ENCODE data around the gene NRP1. TPM values are rescaled to one million over a fixed set of nuclear protein-coding genes. Genes with fewer than 3 reads are reported as not detected.

Gene NRP1
- total and polyA plus RNA-seq, 2 of the 8 experiments (the other 6 are each of a cell fraction or from before 2014, with no cell fraction given): 1.2 to 2.1 TPM

- no peak overlapping the region for H3K18ac ChIP-seq (ENCODE audit: extremely low read depth, low read length)
- no peak for DNase-seq (ENCODE audit: low read depth in 1 of 2, low spot score in 2 of 2)
- no peaks in the 10 kb centered on the region for H3K23me2 ChIP-seq (ENCODE audit: low read depth, low read length)
- H3K27ac ChIP-seq (ENCODE audit: low read depth, low read length): no peak overlapping the region
- no peak overlapping the region for H3K23ac ChIP-seq (ENCODE audit: insufficient read length)
- H3K36me3 ChIP-seq (ENCODE audit: control insufficient read depth in 2 of 4, insufficient read depth in 4 of 4, low read length in 3 of 4): no peaks in the 10 kb centered on the region
- H3K56ac ChIP-seq (replicated peaks; ENCODE audit: insufficient read length, low read depth, low read length): no peak overlapping the region
- H4K5ac ChIP-seq (ENCODE audit: insufficient read length, low read depth, low read length): no peak overlapping the region
- H2AK5ac ChIP-seq (ENCODE audit: low read depth, low read length): no peak overlapping the region
- no peaks in the 10 kb centered on the region for H3K27me3 ChIP-seq (replicated peaks in 1 of 4; ENCODE audit: control insufficient read depth in 3 of 4, extremely low read depth in 1 of 4, insufficient read depth in 3 of 4, low read length in 3 of 4)
- no peak overlapping the region for H3K4ac ChIP-seq (replicated peaks; ENCODE audit: insufficient read length, low read depth, low read length)
- H3K9me3 ChIP-seq (ENCODE audit: insufficient read depth in 2 of 2, low read depth in 1 of 2, low read length in 1 of 2): no peaks in the 10 kb centered on the region
- TF ChIP-seq SIN3A (conservative IDR thresholded peaks at IDR 0.05 in 1 of 2, IDR thresholded peaks at IDR 0.05 in 1 of 2; ENCODE audit: low read depth in 1 of 2, low read length in 2 of 2) (no peak), SIRT6 (IDR thresholded peaks at IDR 0.05; ENCODE audit: low read length) (no peak), CHD2 (IDR thresholded peaks at IDR 0.05; ENCODE audit: low read length) (no peak), BCL11A (IDR thresholded peaks at IDR 0.05; ENCODE audit: low read depth in 2 of 2, low read length in 2 of 2) (no peak)
- no peak overlapping the region for H2BK5ac ChIP-seq (ENCODE audit: low read depth, low read length)
- 95% methylated on average over 5 of the region's 5 CpGs; no CpG with 5 or more reads in 1 of the 2 experiments for WGBS, 2 experiments (ENCODE audit: extremely low coverage in 1 of 2, insufficient coverage in 1 of 2, insufficient read length in 1 of 2, insufficient replicate concordance in 2 of 2, low coverage in 1 of 2, low lambda C conversion rate in 2 of 2, missing lambda C conversion rate in 1 of 2)
- ChIA-PET CTCF (ENCODE audit: partially characterized antibody) (interaction anchor here (1.4 kb wide), 1 partner anchor 1121 kb away, joined by 3 read pairs; no protein-coding TSS in a partner anchor), POLR2A (ENCODE audit: partially characterized antibody) (interaction anchor here (0.7 kb wide), 1 partner anchor 278 kb away, joined by 3 read pairs; no protein-coding TSS in a partner anchor)
- H3K14ac ChIP-seq (ENCODE audit: insufficient read length): no peak overlapping the region
- no peak for FAIRE-seq
- H2BK120ac ChIP-seq (replicated peaks; ENCODE audit: low read depth, low read length): no peak overlapping the region
- no peak overlapping the region for H3K4me3 ChIP-seq (ENCODE audit: extremely low read depth in 1 of 4, insufficient read depth in 2 of 4, low read depth in 3 of 4, low read length in 4 of 4)
- H2BK20ac ChIP-seq (ENCODE audit: low read length): no peak overlapping the region
- H2BK15ac ChIP-seq (ENCODE audit: low read length): no peak overlapping the region
- no peak overlapping the region for H2BK12ac ChIP-seq (ENCODE audit: low read depth, low read length)
- no peak overlapping the region for H4K91ac ChIP-seq (replicated peaks; ENCODE audit: insufficient read length, low read length)
- no peaks in the 10 kb centered on the region for H4K20me1 ChIP-seq (replicated peaks in 1 of 2; ENCODE audit: control insufficient read depth in 1 of 2, insufficient read depth in 2 of 2, low read length in 2 of 2)
- no peaks in the 10 kb centered on the region for H3K4me1 ChIP-seq (replicated peaks in 1 of 4; ENCODE audit: control insufficient read depth in 3 of 4, insufficient read depth in 4 of 4, low read length in 3 of 4)
- no peak overlapping the region for H4K8ac ChIP-seq (ENCODE audit: extremely low read depth, insufficient read depth, low read length)
- H3K79me1 ChIP-seq (ENCODE audit: low read depth, low read length): no peaks in the 10 kb centered on the region
- H3K79me2 ChIP-seq (ENCODE audit: control insufficient read depth in 1 of 2, insufficient read depth in 2 of 2, low read length in 2 of 2): no peaks in the 10 kb centered on the region
- no peak overlapping the region for H3K4me2 ChIP-seq (ENCODE audit: insufficient read depth in 1 of 2, low read depth in 2 of 2, low read length in 2 of 2)
- H2AFZ ChIP-seq (ENCODE audit: low read length): no peak overlapping the region
- H3K9ac ChIP-seq (replicated peaks in 1 of 4; ENCODE audit: extremely low read depth in 1 of 4, low read depth in 3 of 4, low read length in 3 of 4): no peak overlapping the region
Observed at GRCh38 chr10:33279276-33279675, 55.2 kb downstream of the NRP1 start.
